Stimulated activated CD4-positive, alpha-beta T cell treated with anti-CD3 and anti-CD28 coated beads, Interleukin-1b, Interleukin-23, amount 100 ng/mL, for 24 hours (primary cell): ENCODE results near the gene SLC27A6.
"Not testable (repeated sequence)": the region's sequence is repeated elsewhere in the genome, so short reads cannot be mapped to it uniquely, and the experiment has no call there.

ENCODE experiments used
- DNase-seq, 4 experiments: peaks; one replicate each; pipeline ENCODE4 v3.0.0-alpha.2; 2020; ENCODE audit warnings: low read depth in 4 of 4, low spot score in 1 of 4

The SLC27A6 gene, protein sequence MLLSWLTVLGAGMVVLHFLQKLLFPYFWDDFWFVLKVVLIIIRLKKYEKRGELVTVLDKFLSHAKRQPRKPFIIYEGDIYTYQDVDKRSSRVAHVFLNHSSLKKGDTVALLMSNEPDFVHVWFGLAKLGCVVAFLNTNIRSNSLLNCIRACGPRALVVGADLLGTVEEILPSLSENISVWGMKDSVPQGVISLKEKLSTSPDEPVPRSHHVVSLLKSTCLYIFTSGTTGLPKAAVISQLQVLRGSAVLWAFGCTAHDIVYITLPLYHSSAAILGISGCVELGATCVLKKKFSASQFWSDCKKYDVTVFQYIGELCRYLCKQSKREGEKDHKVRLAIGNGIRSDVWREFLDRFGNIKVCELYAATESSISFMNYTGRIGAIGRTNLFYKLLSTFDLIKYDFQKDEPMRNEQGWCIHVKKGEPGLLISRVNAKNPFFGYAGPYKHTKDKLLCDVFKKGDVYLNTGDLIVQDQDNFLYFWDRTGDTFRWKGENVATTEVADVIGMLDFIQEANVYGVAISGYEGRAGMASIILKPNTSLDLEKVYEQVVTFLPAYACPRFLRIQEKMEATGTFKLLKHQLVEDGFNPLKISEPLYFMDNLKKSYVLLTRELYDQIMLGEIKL

DNA sequence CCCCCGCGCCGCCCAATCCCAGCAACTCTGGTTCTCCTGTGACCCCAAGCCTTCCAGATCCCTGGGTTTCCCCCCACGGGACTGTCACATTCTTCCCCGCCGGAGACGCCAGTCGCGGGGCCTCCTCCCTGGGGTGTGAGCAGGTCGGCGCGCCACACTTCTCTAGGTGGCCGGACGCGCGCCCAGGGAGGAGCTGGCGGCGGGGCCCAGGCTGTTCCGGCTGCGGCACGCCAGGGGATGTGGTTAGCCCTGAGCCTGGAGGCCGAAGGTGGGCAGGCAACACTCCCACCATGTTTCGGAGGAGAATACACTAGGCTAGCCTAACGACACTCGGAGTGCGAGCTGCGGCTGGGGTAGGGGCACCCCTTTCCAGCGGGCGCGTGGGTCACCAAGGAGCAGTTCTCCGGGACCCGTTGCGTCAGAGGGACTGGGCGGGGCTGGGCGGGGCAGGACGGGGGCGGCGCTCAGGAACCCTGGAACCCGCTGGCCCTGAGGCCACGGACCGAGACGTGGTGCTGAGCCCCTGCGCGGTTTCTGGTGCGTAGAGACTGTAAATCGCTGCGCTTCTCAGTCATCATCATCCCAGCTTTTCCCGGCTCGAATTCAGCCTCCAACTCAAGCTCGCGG lies at the start of gene SLC27A6:
TSS of gene SLC27A6 (plus strand) at position 478 of the 627 bp plus-strand sequence. CDS start 650 bp downstream, outside the sequence.
- no peak for DNase-seq

DNA sequence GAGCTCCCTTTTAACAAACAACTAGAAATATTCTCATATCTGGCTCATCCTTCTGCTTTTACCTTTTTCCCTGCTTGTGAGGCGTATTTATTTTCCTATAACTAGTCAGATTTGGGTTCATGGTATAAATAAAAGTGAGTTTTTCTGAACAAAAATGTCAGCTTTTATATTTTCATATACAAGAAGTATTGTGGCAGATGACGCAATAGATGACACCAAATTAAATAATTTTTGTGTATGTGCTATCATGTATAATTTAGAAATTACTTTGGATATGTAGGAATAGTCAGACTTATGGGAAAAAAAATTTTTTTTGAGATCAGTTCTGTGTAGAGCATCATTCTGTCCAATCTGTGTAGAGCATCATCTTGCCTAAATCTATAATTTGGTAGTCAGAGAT lies 45.7 kb upstream of the SLC27A6 start:
- no peak for DNase-seq

DNA sequence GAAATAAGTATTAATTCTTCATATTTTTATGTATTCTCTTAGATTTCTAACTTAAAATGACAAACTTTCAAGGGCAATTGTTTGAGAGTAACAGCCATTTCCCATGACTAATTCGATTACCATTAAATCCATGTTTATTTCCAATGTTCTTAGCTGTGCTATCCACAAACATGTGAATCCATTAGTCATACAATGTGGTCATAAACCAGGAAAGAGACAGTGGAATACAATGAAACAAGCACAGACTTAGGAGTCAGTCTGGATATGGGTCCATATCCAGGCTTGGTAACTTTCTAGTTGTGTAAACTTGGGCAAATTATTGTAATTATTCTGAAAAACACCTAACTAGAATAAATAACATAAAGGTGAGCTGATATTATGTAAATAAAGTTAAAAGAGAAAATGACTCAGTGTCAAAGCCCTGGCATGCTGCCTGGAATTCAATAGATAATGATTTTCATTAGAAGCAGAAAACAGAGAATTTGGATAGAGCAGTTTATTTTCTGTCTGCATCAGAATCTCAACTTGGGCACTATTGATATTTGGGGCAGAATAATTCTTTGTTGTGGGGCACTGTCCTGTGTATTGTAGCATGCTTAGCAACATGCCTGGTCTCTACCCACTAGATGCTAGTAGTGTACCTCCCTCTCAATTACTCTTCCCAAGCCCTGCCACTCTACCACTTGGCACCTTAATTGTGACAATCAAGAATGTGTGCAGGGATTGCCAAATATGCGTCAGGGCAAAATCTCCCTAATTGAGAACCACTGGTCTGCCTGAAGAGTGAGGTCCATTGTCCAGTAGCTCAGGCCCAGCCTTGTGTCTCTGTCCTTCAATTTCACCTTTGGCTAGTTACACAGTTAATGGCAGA lies 44.7 kb upstream of the SLC27A6 start:
- no peak for DNase-seq

DNA sequence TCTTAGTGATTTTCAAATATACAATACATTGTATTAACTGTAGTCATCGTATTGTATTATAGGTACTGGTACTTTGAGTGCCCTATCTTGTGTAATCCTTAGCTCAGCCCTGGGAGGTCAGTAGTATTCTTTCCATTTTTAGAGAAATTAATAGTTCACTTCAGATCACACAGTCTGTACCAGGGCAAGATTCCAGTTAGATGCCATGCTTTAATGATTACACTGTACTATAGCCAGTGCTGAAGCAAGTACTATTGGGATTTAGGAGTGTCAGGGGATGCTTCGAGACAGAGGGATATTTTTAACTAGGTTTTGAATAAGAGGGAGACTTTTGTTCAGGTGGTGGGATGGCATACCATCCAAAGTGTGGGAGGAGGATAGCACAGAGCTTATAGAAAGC lies 41.0 kb upstream of the SLC27A6 start:
- no peak for DNase-seq

DNA sequence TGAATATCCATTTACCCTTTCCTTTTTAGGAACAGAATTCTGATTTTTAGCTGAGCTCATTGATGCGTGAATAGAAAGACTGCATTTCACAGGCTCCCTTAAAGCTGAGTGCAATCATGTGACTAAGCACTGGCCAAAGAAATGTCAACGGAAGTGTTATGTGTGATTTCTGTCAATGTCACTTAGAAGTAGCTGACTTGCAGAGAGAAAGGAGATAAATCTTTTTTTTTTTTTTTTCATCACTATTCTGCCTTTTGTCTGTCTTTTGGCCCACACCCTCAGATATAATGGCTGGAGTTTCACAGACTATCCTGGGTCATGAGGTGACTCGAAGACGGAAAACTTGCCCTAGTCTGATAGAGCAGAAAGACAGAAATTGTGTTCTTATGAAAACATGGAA lies 39.3 kb upstream of the SLC27A6 start:
- DNase-seq = no peak

DNA sequence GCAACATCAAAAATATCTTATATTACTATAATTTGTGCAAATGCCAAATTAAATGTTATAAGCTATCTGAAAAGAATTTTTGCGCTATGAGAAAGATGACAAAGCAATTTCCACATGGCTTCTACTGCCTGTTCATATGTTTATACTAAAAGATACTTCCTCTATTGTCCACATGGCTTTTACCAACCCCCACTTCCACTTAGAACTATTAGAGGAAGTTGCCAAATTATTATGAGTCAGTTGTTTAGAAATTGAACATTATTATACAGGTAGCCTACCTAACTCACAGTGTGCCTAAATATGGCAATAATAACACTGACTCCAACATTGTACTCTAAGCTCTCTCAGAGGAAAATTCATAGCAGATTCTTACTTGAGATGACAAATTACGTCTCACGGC lies 37.6 kb upstream of the SLC27A6 start:
- DNase-seq = no peak

DNA sequence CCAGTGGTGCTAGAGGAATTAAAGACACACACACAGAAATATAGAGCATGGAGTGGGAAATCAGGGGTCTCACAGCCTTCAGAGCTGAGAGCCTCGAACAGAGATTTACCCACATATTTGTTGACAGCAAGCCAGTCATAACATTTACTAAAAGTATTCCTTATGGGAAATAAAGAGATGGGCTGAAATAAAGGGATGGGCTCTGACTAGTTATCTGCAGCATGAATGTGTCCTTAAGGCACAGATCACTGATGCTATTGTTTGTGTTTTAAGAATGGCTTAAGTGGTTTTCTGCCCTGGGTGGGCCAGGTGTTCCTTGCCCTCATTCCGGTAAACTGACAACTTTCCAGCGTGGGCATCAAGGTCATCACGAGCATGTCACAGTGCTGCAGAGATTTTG lies 33.1 kb upstream of the SLC27A6 start:
- not testable (repeated sequence) for DNase-seq

DNA sequence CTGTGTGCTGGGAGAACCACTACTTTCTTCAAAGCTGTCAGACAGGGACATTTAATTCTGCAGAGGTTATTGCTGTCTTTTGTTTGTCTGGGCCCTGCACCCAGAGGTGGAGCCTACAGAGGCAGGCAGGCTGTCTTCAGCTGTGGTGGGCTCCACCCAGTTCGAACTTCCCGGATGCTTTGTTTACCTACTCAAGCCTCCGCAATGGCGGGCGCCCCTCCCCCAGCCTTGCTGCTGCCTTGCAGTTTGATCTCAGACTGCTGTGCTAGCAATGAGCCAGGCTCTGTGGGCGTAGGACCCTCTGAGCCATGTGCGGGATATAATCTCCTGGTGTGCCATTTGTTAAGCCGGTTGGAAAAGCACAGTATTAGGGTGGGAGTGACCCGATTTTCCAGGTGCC lies 22.2 kb upstream of the SLC27A6 start:
- DNase-seq = not testable (repeated sequence)

DNA sequence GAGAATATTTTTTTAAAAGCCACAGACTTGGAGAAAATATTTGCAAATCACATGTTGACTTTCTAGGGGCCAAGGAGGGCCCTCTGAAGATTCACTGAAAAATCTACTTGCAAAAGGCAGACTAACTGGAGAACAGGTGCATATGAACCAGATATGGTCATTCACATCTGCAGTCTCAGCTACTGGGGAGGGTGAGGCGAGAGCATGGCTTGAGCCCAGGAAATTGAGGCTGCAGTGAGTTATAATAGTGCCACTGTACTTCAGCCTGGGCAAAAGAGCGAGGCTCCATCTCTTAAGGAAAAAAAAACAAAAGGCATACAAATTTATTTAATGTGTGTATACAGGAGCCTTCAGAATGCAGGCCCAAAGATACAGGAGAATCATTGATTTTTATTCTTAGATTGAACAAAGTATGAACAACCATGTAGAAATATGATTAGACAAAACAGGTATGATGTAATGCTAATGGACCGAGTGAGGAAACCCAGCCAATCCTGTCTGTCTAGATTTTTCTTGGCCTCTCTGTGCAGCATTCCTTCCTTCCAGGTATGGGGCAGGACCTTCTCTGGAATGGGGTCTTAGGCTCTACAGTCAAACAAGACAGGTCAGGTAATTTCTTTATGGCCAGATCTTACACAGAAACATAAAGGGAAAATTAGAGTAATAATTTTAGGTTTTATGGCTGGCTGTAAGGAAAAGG lies 15.3 kb upstream of the SLC27A6 start:
- DNase-seq = no peak

DNA sequence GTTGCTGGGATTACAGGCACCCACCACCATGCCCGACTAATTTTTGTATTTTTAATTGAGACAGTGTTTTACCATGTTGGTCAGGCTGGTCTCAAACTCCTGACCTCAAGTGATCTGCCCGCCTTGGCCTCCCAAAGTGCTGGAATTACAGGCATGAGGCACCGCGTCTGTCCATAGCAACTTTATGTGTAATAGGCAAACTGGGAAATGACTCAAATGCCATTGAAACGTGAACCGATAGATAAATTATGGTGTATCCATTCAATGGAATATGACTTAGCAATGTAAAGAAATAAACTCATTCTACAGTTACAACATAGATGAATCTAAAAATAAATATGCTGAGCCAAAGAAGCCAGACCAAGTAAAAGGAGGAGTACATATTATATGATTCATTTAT lies 14.0 kb upstream of the SLC27A6 start:
- not testable (repeated sequence) for DNase-seq

DNA sequence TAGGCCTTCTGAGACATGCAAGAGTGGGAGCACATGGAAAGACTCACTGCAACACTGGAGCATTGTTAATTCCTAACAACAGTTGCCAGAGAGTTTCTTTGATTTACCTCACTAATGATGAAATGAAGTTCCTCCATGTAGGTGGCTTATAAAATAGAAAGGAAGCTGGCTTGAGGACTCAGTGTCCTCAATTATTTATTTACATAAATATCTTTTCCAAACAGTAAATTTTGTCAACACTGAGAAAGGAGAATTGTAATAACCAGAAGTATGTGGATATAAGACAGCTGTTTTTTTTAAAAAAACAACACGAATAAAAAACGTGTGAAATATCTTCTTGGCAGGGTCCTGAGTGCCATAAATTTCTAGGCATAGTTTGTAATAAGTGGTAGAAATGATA lies 9.1 kb upstream of the SLC27A6 start:
- DNase-seq = no peak

DNA sequence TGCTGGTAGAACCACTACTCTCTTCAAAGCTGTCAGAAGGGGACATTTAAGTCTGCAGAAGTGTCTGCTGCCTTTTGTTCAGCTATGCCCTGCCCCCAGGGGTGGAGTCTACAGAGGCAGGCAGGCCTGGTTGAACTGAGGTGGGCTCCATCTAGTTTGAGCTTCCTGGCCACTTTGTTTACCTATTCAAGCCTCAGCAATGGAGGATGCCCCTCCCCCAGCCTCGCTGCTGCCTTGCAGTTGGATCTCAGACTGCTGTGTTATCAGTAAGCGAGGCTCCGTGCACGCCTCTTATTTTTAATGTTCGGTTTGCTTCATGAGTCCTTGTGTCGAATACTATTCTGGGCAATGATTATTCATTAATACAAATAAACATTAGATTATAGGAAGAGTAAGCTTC lies 3.1 kb upstream of the SLC27A6 start:
- no peak for DNase-seq

DNA sequence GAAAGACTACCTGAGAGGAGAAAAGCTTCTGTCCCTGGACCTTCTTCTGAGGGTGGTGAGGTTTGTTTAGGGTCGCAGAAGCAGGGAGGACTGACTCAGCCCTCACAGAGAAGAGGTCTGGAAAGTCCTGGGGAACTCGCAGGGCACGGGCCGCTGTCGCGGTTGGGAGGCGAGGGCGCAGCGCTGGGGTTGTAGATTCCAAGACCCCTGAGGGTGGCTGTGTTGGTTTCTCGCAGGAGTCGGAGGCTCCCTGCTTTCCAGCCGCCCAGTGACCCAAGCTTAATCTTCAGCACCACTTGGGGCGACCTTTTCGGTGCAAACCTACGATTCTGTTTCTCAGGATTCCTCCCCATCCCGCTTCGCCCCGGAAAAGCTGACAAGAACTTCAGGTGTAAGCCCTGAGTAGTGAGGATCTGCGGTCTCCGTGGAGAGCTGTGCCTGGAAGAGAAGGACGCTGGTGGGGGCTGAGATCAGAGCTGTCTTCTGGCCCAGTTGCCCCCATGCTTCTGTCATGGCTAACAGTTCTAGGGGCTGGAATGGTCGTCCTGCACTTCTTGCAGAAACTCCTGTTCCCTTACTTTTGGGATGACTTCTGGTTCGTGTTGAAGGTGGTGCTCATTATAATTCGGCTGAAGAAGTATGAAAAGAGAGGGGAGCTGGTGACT lies 482 bp downstream of the SLC27A6 start:
- DNase-seq = no peak

DNA sequence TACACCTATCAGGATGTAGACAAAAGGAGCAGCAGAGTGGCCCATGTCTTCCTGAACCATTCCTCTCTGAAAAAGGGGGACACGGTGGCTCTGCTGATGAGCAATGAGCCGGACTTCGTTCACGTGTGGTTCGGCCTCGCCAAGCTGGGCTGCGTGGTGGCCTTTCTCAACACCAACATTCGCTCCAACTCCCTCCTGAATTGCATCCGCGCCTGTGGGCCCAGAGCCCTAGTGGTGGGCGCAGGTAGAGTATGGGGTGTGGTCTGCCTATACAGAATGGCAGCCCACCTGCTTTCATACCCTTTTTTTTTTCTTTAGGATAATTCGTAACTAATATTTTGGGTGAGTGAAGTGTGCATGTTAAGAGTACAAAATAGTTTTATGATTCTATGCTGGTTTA lies 1.1 kb downstream of the SLC27A6 start:
- DNase-seq = no peak

DNA sequence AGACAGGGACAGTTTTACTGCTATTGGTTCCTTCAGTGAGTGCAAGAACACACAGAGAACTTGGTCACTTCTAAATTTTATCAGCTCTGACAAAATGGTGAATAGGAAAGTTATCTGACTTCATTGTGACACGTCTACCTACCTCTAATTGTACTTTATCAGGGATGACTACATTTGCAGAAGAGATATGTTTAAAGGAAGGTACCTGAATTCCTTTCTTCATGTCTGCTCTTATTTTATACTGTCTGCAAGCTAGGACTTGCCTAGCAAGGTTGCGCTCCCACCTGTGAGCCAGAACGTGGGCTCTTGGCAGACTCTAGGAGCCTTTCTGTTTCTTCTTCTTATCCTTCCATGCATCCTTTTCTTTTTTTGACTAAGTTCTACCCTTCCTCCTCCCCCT lies 1.6 kb downstream of the SLC27A6 start:
- DNase-seq = no peak

DNA sequence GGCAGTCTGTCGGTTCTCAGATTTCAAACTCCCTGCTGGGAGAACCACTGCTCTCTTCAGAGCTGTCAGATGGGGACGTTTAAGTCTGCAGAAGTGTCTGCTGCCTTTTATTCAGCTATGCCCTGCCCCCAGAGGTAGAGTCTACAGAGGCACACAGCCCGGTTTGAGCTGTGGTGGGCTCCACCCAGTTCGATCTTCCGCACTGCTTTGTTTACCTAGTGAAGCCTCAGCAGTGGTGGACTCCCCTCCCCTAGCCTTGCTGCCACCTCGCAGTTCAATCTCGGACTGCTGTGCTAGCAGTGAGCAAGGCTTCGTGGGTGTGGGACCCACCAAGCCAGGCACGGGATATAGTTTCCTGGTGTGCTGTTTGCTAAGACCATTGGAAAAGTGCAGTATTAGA lies 8.0 kb downstream of the SLC27A6 start:
- no peak for DNase-seq

DNA sequence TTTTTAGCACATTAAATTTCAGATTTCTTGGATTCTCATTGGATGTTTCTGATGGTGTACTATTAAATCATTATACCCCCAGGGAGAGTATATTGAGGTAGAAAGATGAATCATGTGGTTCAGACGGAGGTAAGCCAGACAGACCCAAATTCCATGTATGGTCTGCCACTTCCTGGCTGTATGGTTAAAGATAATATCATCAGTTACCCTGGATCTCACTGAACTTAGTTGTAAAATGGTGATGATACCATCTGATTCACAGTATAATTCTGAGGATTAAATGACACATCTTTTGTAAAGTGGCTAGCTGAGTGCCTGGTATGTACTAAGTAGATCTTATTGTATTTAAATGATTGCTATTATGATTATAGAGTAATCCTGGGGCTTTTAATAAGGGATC lies 9.3 kb downstream of the SLC27A6 start:
- DNase-seq = no peak

DNA sequence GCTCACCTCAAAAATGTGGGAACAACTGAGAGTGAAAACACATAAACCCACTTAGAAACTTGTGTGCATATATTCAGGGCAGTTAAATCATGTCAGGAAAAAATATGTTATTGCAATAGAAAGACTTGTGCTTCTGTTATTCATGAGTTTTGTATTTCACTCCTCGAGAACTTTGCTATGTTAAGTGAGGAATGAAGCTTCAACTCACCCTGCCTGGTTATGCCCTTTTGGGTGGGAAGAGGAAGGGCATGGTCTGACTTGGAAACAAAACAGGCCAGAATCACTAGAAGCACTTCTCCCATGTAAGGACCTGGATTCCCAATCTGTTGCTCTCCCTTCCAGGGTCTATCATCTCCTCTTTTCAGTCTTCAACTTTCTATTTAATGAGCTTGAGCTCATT lies 14.5 kb downstream of the SLC27A6 start:
- DNase-seq = no peak

DNA sequence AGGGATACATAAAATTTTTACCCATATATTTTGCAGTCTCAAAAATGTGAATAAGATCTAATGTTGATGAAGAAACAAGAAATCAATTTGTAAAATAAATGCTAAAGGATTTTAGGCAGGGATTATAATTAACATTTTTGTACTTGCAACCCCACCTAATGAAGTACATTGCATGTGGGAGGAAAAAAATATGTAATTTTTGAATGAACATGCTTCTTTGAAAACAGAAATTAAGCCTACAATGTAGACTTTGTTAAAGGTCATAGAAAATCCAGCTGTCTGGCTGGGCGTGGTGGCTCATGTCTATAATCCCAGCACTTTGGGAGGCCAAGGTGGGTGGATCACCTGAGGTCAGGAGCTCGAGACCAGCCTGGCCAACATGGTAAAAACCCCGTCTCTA lies 15.6 kb downstream of the SLC27A6 start:
- DNase-seq = no peak

DNA sequence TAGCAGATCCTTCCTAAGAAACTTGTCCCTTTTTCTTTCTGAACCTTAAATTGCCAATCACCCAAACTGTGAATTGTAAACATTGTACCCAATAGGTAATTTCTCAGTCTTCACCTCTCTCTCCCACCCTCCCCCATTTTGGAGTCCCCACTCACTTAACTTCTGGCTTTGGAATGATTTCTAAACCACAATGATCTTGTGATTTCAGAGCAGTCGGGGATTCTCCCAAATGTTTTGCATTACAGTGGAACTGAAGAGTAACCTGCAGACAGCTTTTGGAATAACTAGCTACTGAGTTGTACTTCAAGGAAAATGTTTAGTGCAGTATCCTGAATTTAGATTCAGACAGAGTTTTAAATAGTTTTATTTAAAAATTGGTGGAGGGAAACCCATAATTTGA lies 19.2 kb downstream of the SLC27A6 start:
- no peak for DNase-seq
